Liver (tissue), 9 donors: ENCODE measurements around the gene COL4A4. TPM values are rescaled to one million over a fixed set of nuclear protein-coding genes. Genes with fewer than 3 reads are reported as not detected.

Experiments used
- DNase-seq: peaks from one replicate; pipeline ENCODE4 v3.0.0-alpha.2; 2017; ENCODE audit warnings: low spot score
- H3K27ac ChIP-seq, 2 donors: one replicate each; pipeline ENCODE4 v1.7.0; 2013; ENCODE audit warnings: inconsistent platforms in 2 of 2, low read length in 2 of 2, control low read depth in 1 of 2, low read depth in 1 of 2, mild to moderate bottlenecking in 1 of 2
- H3K27me3 ChIP-seq, 4 donors: one replicate each; pipeline versions ENCODE4 v1.6.1 to v1.7.0; 2013; ENCODE audit warnings: low read length in 3 of 4, inconsistent platforms in 1 of 4, mild to moderate bottlenecking in 1 of 4, moderate library complexity in 1 of 4; ENCODE audit not compliant: control insufficient read depth in 4 of 4, insufficient read depth in 4 of 4
- H3K36me3 ChIP-seq, 4 donors: one replicate each; pipeline versions ENCODE4 v1.6.1 to v1.7.0; 2013; ENCODE audit warnings: low read length in 3 of 4, mild to moderate bottlenecking in 3 of 4, low read depth in 1 of 4, moderate library complexity in 1 of 4; ENCODE audit not compliant: control insufficient read depth in 4 of 4, insufficient read depth in 3 of 4
- H3K4me1 ChIP-seq, 4 donors: one replicate each; pipeline versions ENCODE4 v1.6.1 to v1.7.0; 2013; ENCODE audit warnings: low read length in 3 of 4, mild to moderate bottlenecking in 3 of 4, moderate library complexity in 1 of 4; ENCODE audit not compliant: control insufficient read depth in 4 of 4, insufficient read depth in 4 of 4
- H3K4me3 ChIP-seq, 3 donors: one replicate each; pipeline versions ENCODE4 v1.6.1 to v1.7.0; 2013; ENCODE audit warnings: low read length in 3 of 3, control low read depth in 1 of 3, low read depth in 1 of 3, mild to moderate bottlenecking in 1 of 3
- H3K9ac ChIP-seq, 2 donors: one replicate each; pipeline ENCODE4 v1.7.0; 2013; ENCODE audit warnings: low read length in 2 of 2, mild to moderate bottlenecking in 2 of 2, moderate library complexity in 2 of 2, control low read depth in 1 of 2, low read depth in 1 of 2
- H3K9me3 ChIP-seq, 4 donors: one replicate each; pipeline versions ENCODE4 v1.6.1 to v1.7.0; 2013; ENCODE audit warnings: low read length in 3 of 4; ENCODE audit not compliant: control insufficient read depth in 4 of 4
- ATF3 ChIP-seq: IDR thresholded peaks from 2 replicates; pipeline ENCODE4 v1.6.1; 2016; ENCODE audit warnings: antibody characterized with exemption
- CTCF ChIP-seq: fragments of 150-350 bp; IDR thresholded peaks from 2 replicates; pipeline ENCODE4 v1.5.1; 2017; ENCODE audit warnings: improper control_type of control experiment, low read depth, low read length; ENCODE audit not compliant: missing input control
- FOXA2 ChIP-seq: IDR thresholded peaks from 2 replicates; pipeline ENCODE4 v1.6.1; 2016; ENCODE audit warnings: antibody characterized with exemption
- GABPA ChIP-seq, 2 donors: IDR thresholded peaks in 1 of 2; conservative IDR thresholded peaks in 1 of 2; 2 replicates each; pipeline ENCODE4 v1.6.1; 2016; ENCODE audit warnings: antibody characterized with exemption in 2 of 2, mild to moderate bottlenecking in 1 of 2, moderate library complexity in 1 of 2
- HNF4A ChIP-seq, 2 donors: conservative IDR thresholded peaks; 2 replicates each; pipeline ENCODE4 v1.6.1; 2016; ENCODE audit warnings: antibody characterized with exemption in 2 of 2, mild to moderate bottlenecking in 2 of 2
- HNF4G ChIP-seq: IDR thresholded peaks from 2 replicates; pipeline ENCODE4 v1.6.1; 2016; ENCODE audit warnings: antibody characterized with exemption
- MAX ChIP-seq: IDR thresholded peaks from 2 replicates; pipeline ENCODE4 v1.6.1; 2016; ENCODE audit warnings: antibody characterized with exemption
- NR2F2 ChIP-seq: IDR thresholded peaks from 2 replicates; pipeline ENCODE4 v1.6.1; 2016; ENCODE audit warnings: antibody characterized with exemption
- RAD21 ChIP-seq, 2 donors: IDR thresholded peaks; 2 replicates each; pipeline ENCODE4 v1.6.1; 2016; ENCODE audit warnings: antibody characterized with exemption in 2 of 2, mild to moderate bottlenecking in 2 of 2
- RXRA ChIP-seq, 2 donors: IDR thresholded peaks; 2 replicates each; pipeline ENCODE4 v1.6.1; 2017 to 2018; ENCODE audit warnings: antibody characterized with exemption in 2 of 2, mild to moderate bottlenecking in 1 of 2
- SP1 ChIP-seq: IDR thresholded peaks from 2 replicates; pipeline ENCODE4 v1.6.1; 2018; ENCODE audit warnings: antibody characterized with exemption, mild to moderate bottlenecking
- TAF1 ChIP-seq: conservative IDR thresholded peaks from 2 replicates; pipeline ENCODE4 v1.6.1; 2016; ENCODE audit warnings: antibody characterized with exemption, mild to moderate bottlenecking
- YY1 ChIP-seq: IDR thresholded peaks from 2 replicates; pipeline ENCODE4 v1.6.1; 2016; ENCODE audit warnings: antibody characterized with exemption, mild to moderate bottlenecking
- WGBS: extraction: QIAGEN DNeasy Blood & Tissue Kit; methylation state at CpG from one replicate; pipeline ENCODE4 v1.1.7; 2013; 5-methylcytosine and 5-hydroxymethylcytosine counted together
- polyA plus RNA-seq, 2 donors: library from polyadenylated mRNA; stranded (reverse) in 1 of 2; unstranded in 1 of 2; fragments of 200-250 nt in 1 of 2; fragments of >200 nt in 1 of 2; fragmentation: Nextera tagmentation in 1 of 2; extraction: Ambion mirVana in 1 of 2; gene quantifications; one replicate each; pipeline versions ENCODE4 v1.2.1 to v1.2.3, GENCODE V29; 2013 to 2015
- total RNA-seq, 2 donors: library from RNA; depleted of rRNA; stranded (reverse); fragments of >200 nt; gene quantifications; one replicate each; pipeline ENCODE4 v1.2.3, GENCODE V29; 2014
- TF ChIP-seq, protein P1 (sequence below): IDR thresholded peaks from 2 replicates; pipeline ENCODE4 v1.6.1; 2016; ENCODE audit warnings: antibody characterized with exemption
- donor health status: healthy.
- donor health status: healthy.
- donor health status: healthy.
- donor health status: healthy.
- donor health status: healthy.

The COL4A4 gene
- total and polyA plus RNA-seq, 4 donors: 0.14 to 3.8 (median 0.82) TPM

GRCh38 chr2:227106845-227107759 lies 56.9 kb downstream of the COL4A4 start:
- no peaks in the 10 kb centered on the region for H3K36me3 ChIP-seq
- peak; percentile 59 for DNase-seq
- no peaks in the 10 kb centered on the region for H3K4me1 ChIP-seq
- no peak overlapping the region for H3K4me3 ChIP-seq
- no peaks in the 10 kb centered on the region for H3K27me3 ChIP-seq
- WGBS: 74% methylated on average over 9 of the region's 9 CpGs
- TF ChIP-seq, protein P1, sequence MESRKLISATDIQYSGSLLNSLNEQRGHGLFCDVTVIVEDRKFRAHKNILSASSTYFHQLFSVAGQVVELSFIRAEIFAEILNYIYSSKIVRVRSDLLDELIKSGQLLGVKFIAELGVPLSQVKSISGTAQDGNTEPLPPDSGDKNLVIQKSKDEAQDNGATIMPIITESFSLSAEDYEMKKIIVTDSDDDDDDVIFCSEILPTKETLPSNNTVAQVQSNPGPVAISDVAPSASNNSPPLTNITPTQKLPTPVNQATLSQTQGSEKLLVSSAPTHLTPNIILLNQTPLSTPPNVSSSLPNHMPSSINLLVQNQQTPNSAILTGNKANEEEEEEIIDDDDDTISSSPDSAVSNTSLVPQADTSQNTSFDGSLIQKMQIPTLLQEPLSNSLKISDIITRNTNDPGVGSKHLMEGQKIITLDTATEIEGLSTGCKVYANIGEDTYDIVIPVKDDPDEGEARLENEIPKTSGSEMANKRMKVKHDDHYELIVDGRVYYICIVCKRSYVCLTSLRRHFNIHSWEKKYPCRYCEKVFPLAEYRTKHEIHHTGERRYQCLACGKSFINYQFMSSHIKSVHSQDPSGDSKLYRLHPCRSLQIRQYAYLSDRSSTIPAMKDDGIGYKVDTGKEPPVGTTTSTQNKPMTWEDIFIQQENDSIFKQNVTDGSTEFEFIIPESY: no peak
- TF ChIP-seq RAD21 (IDR thresholded peaks at IDR 0.05): peak; percentile 94 to 95
- peak; percentile 14 for TF ChIP-seq FOXA2
- TF ChIP-seq CTCF: peak; percentile 83
- TF ChIP-seq TAF1: no peak
- H3K9me3 ChIP-seq: no peaks in the 10 kb centered on the region
- H3K9ac ChIP-seq: no peak overlapping the region
- H3K27ac ChIP-seq: no peak overlapping the region

GRCh38 chr2:227103583-227103982 lies 60.4 kb downstream of the COL4A4 start:
- no peak for DNase-seq
- Histone ChIP-seq H3K9ac (no peak overlapping the region), H3K36me3 (no peaks in the 10 kb centered on the region), H3K27me3 (no peaks in the 10 kb centered on the region), H3K4me3 (no peak overlapping the region), H3K4me1 (no peaks in the 10 kb centered on the region), H3K9me3 (no peaks in the 10 kb centered on the region), H3K27ac (no peak overlapping the region)
- TF ChIP-seq FOXA2: no peak
- no peak for TF ChIP-seq SP1
- no peak for TF ChIP-seq HNF4G
- no peak for TF ChIP-seq YY1
- no peak for TF ChIP-seq HNF4A (conservative IDR thresholded peaks at IDR 0.05)
- TF ChIP-seq, protein P1: no peak
- TF ChIP-seq GABPA (IDR thresholded peaks at IDR 0.05 in 1 of 2, conservative IDR thresholded peaks at IDR 0.05 in 1 of 2): no peak
- TF ChIP-seq RXRA (IDR thresholded peaks at IDR 0.05): no peak
- no peak for TF ChIP-seq RAD21 (IDR thresholded peaks at IDR 0.05)
- TF ChIP-seq ATF3: no peak
- no peak for TF ChIP-seq TAF1
- TF ChIP-seq CTCF: no peak
- no peak for TF ChIP-seq MAX
- TF ChIP-seq NR2F2: no peak
- 91% methylated on average over 5 of the region's 5 CpGs for WGBS
